Cardiac muscle cell (in vitro differentiated cells and primary cell): Measurements from ENCODE around the gene PDZRN4. TPM values are rescaled to one million over a fixed set of nuclear protein-coding genes. Genes with fewer than 3 reads are reported as not detected.

Source experiments
- DNase-seq, 2 donors: peaks; one replicate each; pipeline versions ENCODE4 v3.0.0 to v3.0.0-alpha.2; 2010 to 2017; ENCODE audit warnings: low read depth in 1 of 2, low spot score in 1 of 2
- H3K27ac ChIP-seq: fragments of 200-600 bp; sonication (generic); 2 replicates; pipeline ENCODE4 v1.5.1; 2016
- H3K27me3 ChIP-seq: fragments of 200-600 bp; sonication (generic); 2 replicates; pipeline ENCODE4 v1.6.0; 2016; ENCODE audit warnings: control low read depth
- H3K36me3 ChIP-seq: fragments of 200-600 bp; sonication (generic); 2 replicates; pipeline ENCODE4 v1.5.1; 2016; ENCODE audit warnings: control low read depth
- H3K4me1 ChIP-seq: fragments of 200-600 bp; sonication (generic); 2 replicates; pipeline ENCODE4 v1.8.1; 2017; ENCODE audit warnings: low read depth, mild to moderate bottlenecking, mixed run types
- H3K4me3 ChIP-seq: fragments of 200-600 bp; sonication (generic); 2 replicates; pipeline ENCODE4 v1.5.1; 2016; ENCODE audit warnings: mild to moderate bottlenecking
- H3K9me3 ChIP-seq: fragments of 200-600 bp; sonication (generic); 2 replicates; pipeline ENCODE4 v1.5.1; 2017; ENCODE audit warnings: low read depth, mild to moderate bottlenecking, control low read depth
- CTCF ChIP-seq: IDR thresholded peaks from 2 replicates; pipeline ENCODE4 v1.5.1; 2012; ENCODE audit warnings: low read depth, mild to moderate bottlenecking, low read length
- polyA plus RNA-seq: library from polyadenylated mRNA; unstranded; fragments of >200 nt; fragmentation: Nextera tagmentation; extraction: Ambion mirVana; gene quantifications from 2 replicates; pipeline ENCODE4 v1.2.1, GENCODE V29; 2016
- total RNA-seq: library from RNA; depleted of rRNA; stranded (reverse); fragments of >200 nt; gene quantifications from 2 replicates; pipeline ENCODE4 v1.2.3, GENCODE V29; 2016

Gene PDZRN4
- total and polyA plus RNA-seq, 2 experiments from 2014 or later, result 2.9 to 5.0 TPM

- no peak overlapping the region for H3K4me3 ChIP-seq
- H3K4me1 ChIP-seq, result peaks cover 3% of the 10 kb centered on the region
- no peak for TF ChIP-seq CTCF
- peak in 1 of 2 donors; percentile 2 for DNase-seq
- H3K36me3 ChIP-seq, result no peaks in the 10 kb centered on the region
- no peak overlapping the region for H3K27ac ChIP-seq
- H3K9me3 ChIP-seq, result no peaks in the 10 kb centered on the region
- H3K27me3 ChIP-seq, result no peaks in the 10 kb centered on the region
These were observed 17.1 kb downstream of the PDZRN4 start for GRCh38 chr12:41205070-41205709.

- Histone ChIP-seq H3K4me3 (no peak overlapping the region), H3K27ac (no peak overlapping the region), H3K36me3 (no peaks in the 10 kb centered on the region), H3K27me3 (no peaks in the 10 kb centered on the region), H3K4me1 (peaks cover 3% of the 10 kb centered on the region), H3K9me3 (no peaks in the 10 kb centered on the region)
- no peak for DNase-seq
- no peak for TF ChIP-seq CTCF
These were observed 18.2 kb downstream of the PDZRN4 start for GRCh38 chr12:41206298-41206697.

GRCh38 chr12:41211448-41211847, 23.3 kb downstream of the PDZRN4 start:
- DNase-seq, result no peak
- Histone ChIP-seq H3K4me3 (no peak overlapping the region), H3K9me3 (no peaks in the 10 kb centered on the region), H3K36me3 (no peaks in the 10 kb centered on the region), H3K27me3 (no peaks in the 10 kb centered on the region), H3K4me1 (no peaks in the 10 kb centered on the region), H3K27ac (no peak overlapping the region)
- no peak for TF ChIP-seq CTCF

GRCh38 chr12:41212625-41213024, 24.5 kb downstream of the PDZRN4 start:
- Histone ChIP-seq H3K4me1 (no peaks in the 10 kb centered on the region), H3K4me3 (no peak overlapping the region), H3K9me3 (no peaks in the 10 kb centered on the region), H3K36me3 (no peaks in the 10 kb centered on the region), H3K27ac (no peak overlapping the region), H3K27me3 (no peaks in the 10 kb centered on the region)
- no peak for TF ChIP-seq CTCF
- no peak for DNase-seq

- H3K4me3 ChIP-seq, result no peak overlapping the region
- H3K36me3 ChIP-seq, result no peaks in the 10 kb centered on the region
- no peaks in the 10 kb centered on the region for H3K4me1 ChIP-seq
- DNase-seq, result no peak
- no peak overlapping the region for H3K27ac ChIP-seq
- no peaks in the 10 kb centered on the region for H3K27me3 ChIP-seq
- H3K9me3 ChIP-seq, result no peaks in the 10 kb centered on the region
- no peak for TF ChIP-seq CTCF
These were observed 25.0 kb downstream of the PDZRN4 start for GRCh38 chr12:41213107-41213506.
